Right ventricle myocardium inferior (tissue), 1 donor: ENCODE measurements around the gene SPATC1L. TPM values are rescaled to one million over a fixed set of nuclear protein-coding genes. Genes with fewer than 3 reads are reported as not detected.
"Not testable (repeated sequence)": the region's sequence is repeated elsewhere in the genome, so short reads cannot be mapped to it uniquely, and the experiment has no call there.

ENCODE experiments used
- ATAC-seq: fragments of 200-7000 bp; cut with Tn5 transposase; one replicate; pipeline ENCODE4 v1.9.1; 2020; ENCODE audit warnings: mild to moderate bottlenecking, moderate library complexity
- DNase-seq: peaks from one replicate; pipeline ENCODE4 v3.0.0; 2021; ENCODE audit errors: missing footprints
- intact Hi-C: fragments of 100-400 bp; cut with DNase I; formaldehyde crosslinking; loops from one replicate; pipeline ENCODE4 v1.11.0; 2022
- total RNA-seq: library from RNA; stranded (reverse); fragmentation: NEBNext Ultra II Directional; extraction: Animal tissue kit (Norgen Biotek cat#: 25700); gene quantifications from one replicate; pipeline ENCODE4 v1.2.1, GENCODE V29; 2021
- donor health status: DM: no; HTN: yes; CAD: no; lungs with severe emphysema.

Gene SPATC1L
- total RNA-seq, 1 donor from 2014 or later, result 7.7 TPM

DNA sequence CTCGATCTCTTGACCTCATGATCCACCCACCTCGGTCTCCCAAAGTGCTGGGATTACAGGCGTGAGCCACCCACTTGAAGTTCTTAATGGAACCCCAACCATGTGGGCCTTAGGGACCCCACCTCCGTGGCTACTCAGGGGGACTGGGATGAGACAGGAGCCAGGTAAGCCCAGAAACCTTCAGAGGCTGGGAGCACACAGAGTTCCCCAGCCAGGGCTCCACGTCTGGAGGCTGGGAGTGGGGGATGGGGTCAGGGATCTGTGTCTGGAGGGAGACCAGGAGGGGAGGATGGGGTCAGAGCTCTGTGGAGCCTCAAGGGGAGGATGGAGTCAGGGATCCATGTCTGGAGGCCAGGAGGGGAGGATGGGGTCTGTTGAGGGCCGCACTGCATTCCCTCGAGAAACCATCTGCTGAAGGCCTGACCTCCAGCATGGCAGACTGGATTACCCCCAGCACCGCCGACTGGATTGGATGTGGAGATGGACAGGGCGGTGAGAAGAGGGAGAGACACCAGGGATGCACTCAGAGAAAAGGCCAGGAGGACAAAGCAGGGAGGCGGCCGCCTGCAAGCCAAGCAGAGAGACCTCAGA, 26.8 kb downstream of the SPATC1L start:
- intact Hi-C loops, result no loop called here
- no peak for DNase-seq
- ATAC-seq, result no peak

DNA sequence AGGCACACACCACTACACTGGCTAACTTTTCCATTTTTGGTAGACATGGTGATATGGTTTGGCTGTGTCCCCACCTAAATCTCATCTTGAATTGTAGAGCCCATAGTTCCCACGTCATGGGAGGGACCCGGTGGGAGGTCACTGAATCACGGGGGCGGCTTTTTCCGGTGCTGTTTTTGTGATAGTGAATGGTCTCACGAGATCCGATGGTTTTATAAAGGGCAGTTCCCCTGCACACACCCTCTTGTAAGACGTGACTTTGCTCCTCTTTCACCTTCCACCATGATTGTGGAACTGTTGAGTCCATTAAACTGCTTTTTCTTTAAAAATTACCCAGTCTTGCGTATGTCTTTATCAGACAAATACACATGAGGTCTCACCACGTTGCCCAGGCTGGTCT, 27.6 kb downstream of the SPATC1L start:
- intact Hi-C loops, result no loop called here
- ATAC-seq (no peak), DNase-seq (no peak)

DNA sequence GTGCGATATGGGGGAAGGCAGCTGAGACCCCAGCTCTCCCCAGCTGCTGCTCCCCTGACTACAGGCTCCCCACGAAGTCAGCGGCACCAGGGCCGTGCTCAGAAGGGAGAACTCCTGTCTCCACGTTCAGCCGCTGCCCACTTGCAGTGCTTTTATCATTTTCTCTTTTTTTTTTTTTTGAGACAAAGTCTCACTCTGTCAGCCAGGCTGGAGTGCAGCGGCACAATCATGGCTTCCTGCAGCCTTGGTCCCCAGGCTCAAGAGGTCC, 27.9 kb downstream of the SPATC1L start:
- intact Hi-C loops, result no loop called here
- no peak for DNase-seq
- no peak for ATAC-seq

DNA sequence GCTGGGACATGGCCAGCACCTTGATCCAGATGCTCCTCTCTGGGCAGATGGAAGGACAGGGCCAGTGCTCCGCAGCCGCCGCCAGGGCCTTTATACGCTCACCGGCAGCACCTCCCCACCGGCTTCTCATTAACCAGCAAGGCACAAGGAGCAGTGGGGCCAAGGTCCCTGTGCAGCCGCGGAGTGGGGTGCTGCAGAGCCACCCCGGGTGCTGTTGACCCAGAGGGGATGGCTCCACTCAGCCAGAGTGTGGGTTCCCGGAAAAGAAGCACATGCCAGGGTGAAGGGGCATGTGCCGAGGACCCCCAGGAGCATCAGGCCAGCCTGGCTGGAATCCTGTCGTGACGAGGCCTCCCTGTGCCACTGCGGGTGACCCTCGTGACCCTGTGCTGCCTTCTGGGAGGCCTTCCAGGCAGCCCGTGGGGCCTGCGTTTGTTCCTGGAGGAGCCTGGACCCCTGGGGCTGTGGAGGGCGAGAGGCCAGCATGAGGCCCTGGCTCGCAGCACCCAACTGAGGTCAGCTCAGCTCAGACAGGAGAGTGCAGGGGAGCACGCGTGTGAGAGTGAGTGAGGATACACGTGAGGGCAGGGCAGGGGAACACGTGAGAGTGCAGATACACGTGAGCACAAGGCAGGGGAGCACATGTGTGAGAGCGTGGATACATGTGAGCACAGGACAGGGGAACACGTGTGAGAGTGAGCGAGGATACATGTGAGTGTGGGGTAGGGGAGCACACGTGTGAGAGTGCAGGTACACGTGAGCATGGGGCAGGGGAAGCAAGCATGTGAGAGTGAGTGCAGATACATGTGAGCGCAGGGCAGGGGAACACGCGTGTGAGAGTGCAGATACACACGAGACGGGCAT, 28.5 kb downstream of the SPATC1L start, which contains the start of gene FTCD:
Gene FTCD (minus strand): TSS at position 66 of the 864 bp plus-strand sequence. CDS start 56 bp downstream, at position 10.
- DNase-seq (no peak), ATAC-seq (no peak)
- intact Hi-C loops, result no loop called here

DNA sequence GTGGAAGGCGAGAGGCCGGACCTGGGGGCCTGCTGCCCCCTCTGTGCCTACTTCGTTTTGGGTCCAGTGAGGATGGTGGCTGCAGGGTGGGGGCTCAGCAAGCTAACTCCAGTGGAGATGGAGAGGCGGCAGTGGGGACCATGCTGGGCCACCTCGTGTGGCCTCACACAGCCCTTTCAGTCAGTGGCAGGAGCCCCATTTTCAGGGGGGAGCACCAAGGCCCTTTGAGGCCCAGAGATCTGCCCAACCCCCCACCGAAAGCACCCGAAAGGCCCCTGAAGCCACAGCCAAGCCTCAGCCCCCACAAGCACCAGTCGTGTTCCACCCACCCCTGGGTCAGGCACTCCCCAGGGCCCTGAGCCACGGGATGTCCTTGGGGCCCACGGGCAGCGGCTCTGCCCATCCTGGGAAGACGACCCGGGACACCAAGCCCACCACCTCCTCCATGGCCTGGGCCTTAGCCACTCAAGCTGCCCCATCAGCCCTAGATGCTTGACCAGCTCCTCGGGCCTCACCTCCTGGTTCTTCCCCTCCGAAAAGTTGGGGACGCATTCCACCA, 29.2 kb downstream of the SPATC1L start:
- no peak for DNase-seq
- intact Hi-C loops, result no loop called here
- no peak for ATAC-seq

DNA sequence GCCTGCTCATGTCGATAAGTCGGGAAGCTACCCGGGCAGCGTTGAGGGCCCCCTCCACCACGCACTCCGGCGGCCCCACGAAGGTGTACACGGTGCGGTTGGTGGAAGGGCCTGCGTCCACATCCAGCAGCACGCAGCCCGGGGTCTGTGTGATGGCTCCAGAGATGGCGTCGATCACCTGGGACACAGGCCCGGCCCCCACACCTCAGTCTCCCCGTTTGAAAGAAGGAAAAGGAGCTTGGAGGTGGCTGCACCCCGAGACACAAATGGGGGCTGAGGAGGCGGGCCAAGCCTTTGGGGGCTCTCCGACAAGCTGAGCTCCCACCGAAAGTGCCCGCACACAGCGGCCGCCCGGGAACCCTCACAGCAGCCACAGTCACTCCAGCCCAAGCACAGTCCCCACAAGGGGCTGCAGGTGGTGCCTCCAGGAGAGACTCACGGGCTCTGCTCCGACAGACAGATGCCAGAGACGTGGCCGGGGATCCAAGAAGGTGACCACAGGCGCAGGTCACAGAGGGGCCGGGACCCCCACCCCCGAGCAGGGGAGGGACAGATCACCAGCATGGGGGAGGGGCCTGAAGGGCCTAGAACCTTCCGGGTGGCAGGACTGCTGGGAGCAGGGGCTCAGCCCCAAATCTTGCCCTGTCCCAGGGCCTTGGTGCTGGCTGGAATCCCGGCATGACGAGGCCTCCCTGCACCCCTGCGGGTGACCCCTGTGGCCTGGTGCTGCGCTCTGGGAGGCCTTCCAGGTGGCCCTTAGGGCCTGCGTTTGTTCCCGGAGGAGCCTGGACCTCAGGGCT, 29.9 kb downstream of the SPATC1L start:
- intact Hi-C loops, result no loop called here
- DNase-seq, result no peak
- no peak for ATAC-seq

DNA sequence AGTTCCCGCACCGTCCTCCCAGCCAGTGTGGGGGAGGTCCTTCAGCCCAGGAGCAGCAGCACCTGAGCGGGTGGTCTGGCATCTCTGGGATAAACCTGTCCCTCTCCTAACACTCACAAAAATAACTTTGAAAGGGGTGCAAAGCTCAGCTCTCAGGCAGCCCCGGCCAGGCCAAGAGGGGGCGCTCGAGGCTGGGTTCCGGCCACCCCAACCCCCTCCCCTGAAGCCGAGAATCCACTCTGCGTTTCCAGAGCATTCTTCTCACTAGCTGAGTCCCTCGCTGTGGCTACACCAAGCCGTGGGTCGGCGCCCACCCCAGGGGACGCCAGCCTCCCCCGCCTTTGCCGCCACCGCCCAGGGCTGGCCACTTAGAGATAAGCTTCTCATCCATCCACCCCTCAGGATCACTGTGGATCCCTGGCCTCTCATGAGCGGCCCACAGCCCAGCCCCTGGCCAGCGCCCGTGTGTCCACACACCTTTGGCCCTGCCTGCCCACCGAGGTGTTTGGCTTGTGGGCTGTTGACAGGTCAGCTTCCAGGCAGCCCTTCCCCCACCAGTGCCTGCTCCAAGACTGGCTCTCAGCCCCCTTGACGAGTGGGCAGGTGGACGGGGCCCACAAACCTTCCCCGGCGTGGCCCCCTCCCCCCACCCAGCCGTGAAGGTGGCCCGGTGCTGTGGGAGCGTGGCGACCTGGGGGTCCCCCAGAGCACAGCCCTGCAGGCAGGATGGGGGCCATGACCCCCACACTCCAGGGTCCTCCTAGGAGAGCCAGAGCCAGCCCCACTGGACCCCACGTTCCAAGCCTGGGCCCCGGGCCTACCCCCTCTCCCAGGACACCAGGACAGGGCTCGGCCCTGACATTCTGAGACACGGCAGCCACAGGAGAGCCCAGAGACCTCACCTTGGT, 30.8 kb downstream of the SPATC1L start:
- DNase-seq (no peak), ATAC-seq (peak; percentile 59)
- intact Hi-C loops, result no loop called here

DNA sequence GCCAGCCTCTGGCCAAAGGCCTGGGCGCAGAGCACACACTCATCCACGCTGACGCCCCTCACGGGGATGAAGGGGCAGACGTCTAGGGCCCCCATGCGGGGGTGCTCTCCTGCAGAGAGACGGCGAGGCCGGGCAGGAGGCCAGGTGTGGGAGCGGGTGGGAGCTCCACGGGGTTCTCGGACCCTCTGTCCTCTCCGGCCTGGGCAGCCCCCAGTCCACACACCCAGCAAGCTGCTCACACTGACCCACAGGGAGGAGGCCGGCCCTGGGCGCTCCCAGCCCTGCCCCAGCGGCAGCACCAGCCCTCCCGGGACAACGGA, 31.4 kb downstream of the SPATC1L start:
- DNase-seq, result peak; percentile 60
- intact Hi-C loops, result no loop called here
- ATAC-seq, result peak; percentile 24

DNA sequence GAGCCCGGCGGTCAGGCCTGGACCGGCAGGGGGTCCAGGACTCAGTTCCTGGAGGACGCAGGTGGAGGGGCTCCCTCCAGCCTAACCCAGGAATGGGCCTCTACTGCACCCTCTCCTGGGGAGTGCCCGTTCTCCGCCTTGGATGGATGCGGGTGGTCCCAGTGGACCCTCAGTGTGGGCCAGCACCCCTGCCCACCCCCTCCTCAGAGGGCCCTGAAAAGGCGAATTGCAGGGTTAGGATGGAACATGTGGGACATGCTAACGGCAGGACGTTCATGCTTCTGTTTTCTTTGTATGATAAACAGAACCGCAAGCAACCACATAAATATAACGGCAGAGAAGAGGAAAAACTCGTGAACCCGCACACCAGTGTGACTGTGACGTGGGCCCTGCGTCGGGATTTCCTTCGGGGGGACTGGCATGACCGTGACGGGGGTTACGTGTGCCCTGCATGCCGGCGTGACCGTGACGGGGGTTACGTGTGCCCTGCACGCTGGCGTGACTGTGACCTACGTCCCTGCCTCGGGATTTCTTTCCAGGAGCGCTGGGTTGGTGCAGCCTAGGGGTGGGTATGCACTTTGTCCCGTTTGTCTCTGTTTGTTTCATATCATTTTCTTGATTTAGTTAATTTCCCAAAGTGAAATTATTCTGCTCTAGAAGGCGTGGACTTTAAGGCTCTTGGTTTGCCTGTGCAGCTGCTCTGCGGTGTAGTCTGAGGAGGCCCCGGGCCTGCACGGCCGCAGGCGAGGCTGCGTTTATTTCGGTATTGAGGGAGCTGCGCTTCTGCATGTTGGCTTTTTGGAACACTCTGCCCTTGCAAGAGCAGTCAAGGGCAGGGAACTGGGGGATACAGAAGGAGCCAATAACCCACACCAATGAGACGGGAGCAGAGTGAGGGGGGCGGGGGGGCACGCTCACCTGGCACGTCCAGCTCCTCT, 32.0 kb downstream of the SPATC1L start:
- intact Hi-C loops, result no loop called here
- ATAC-seq (peak; percentile 29), DNase-seq (no peak)

DNA sequence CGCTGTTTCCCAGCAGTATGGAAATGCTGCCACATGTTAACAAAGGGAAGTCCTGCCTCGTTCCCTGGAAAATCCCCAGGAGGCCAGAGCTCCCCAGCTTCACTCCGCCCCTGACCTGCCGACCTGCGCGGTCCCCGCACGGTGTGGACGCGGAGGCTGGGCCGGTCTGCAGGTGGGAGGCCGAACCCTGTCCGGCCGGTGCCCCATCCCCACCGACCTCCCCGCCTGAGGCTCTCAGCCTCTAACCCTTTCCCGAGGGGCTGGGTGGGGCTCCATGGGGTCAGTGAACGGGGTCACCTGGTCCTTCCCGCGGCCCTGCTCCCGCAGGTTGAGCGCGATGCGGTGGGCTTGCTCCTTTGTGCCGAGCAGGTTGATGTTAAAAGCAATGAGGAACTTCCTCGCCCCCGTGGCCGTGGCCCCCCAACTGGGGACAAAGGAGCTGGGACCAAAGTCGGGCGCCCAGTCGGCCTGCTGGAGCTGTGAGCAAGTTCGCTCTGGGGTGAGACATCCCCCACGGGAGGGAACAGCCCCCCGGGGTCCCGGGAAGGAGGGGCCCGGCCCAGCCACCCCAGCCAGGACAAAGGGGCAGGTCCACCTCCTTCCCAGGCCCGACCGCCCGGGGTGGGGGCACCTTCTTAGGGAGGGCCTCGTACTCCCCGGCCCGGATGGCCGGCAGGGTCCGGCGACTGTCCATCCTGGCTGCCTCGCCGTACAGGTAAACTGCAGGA, 32.8 kb downstream of the SPATC1L start:
- ATAC-seq (no peak), DNase-seq (peak; percentile 56)
- intact Hi-C loops, result no loop called here

DNA sequence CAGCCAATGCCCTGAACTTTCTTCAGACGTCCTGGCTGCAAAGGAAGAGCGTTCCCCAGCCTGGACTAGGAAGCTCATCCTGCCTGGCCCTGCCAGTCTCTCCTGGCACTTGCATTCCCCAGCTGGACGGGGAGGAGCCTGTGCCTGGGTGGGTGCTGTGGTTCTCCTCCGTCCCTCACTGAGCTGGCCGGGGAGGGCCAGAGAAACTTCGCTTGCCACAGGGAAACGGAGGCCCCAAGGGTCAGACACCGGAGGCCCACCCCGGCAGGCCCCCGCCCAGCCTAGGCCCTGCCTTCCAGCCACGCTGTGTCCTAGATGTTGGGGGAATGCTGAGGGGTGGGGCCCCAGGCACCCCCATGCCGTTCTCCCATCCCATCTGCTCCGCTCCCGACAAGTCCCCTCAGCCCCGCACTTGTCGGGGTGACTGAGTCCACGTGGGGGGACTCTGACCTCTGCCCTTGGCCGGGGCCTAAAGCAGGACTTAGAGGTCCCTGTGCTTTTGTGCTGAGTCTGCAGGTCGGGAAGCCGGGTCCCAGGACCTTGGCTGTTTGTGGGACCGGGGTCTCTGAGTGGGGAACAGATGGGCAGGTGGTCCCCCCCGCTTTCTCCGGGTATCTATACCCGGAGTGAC, 33.7 kb downstream of the SPATC1L start:
- intact Hi-C loops, result no loop called here
- peak; percentile 53 for DNase-seq

DNA sequence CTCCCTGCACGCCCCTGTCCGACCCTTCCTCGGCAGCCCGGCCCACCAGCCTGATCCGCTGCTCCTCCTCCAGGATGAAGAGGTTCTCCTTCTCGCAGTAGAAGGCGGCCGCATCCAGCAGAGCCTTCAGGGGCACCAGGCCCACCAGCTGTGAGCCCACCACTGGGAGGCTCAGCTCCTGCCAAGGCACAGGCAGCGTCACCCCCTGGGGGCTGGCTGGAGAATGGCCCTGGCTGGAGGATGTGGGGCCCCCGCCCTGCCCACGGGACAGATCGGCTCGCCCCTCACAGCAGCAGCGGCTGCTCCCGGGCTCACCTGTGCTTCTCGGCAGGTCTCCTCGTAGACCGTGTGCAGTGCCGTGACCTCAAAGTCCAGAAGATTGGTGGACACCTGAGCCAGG, 34.2 kb downstream of the SPATC1L start:
- DNase-seq (peak; percentile 28), ATAC-seq (no peak)
- intact Hi-C loops, result no loop called here

More for the DNA sequence above, 33.7 kb downstream of the SPATC1L start:
- ATAC-seq, result no peak

DNA sequence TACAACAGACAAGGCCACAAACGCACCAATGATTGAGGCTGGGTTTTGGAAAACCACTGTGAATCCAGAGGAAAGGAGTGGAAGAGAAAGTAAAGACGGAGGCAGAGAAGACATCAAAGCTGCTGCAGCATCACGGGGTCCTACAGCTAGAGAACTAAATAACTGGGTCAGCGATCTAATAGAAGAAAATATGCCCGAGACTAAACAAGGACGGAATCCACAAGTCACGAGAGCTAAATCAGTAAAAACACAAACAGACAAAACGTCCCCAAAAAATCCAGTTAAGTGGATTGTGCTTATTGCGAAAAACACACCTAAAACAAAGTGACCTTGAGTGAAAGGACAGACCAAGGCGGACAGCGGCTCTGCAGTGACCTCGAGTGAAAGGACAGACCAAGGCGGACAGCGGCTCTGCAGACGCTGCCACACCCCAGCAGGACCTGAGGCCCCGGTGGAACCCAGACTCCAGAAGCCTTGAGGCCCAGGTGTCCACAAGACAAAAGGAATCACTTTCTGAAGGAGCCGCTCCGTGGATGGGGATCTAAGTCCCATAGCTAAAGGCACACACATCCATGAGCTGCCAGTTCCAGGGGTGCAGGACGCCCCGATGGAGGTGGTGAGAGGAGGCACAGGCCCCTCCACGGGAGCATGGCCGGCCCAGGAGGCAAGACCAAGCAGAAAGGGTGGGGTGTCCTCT, 34.9 kb downstream of the SPATC1L start:
- ATAC-seq (no peak), DNase-seq (peak; percentile 26)
- intact Hi-C loops, result no loop called here

DNA sequence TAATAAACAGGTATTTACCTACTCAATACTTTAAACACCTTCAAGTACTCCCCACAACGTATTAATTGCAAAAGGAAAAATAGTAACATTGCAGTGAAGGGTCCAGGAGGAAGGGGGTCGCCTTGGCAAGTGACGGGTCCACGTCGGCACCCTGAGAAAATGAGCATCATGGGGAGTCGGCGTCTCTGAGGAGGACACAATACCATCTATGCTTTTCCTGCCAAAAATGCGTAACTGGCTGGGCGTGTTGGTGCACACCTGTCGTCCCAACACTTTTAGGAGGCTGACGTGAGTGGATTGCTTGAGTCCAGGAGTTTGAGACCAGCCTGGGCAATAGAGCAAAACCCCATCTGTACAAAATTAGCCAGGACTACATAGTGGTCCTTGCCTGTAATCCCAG, 36.2 kb downstream of the SPATC1L start:
- DNase-seq (no peak), ATAC-seq (no peak)
- intact Hi-C loops, result no loop called here

DNA sequence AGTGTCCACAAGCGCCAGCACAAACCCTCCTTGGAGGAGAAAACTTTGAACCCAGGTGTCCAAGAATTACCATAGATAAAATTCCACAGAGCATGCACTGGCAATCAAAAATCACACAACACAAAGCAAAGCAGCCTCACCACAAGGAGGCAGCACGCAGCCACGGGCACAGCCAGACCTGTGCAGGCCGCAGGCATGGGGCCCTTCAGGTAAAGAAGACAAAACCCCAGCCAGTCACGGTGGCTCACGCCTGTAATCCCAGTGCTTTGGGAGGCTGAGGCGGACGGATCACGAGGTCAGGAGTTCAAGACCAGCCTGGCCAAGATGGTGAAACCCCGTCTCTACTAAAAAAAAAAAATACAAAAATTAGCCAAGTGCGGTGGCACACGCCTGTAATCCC, 36.8 kb downstream of the SPATC1L start:
- not testable (repeated sequence) for ATAC-seq
- intact Hi-C loops, result loop anchor here (1.0 kb wide), 1 partner anchor 109 kb away; no protein-coding TSS in a partner anchor
- DNase-seq, result peak; percentile 67

DNA sequence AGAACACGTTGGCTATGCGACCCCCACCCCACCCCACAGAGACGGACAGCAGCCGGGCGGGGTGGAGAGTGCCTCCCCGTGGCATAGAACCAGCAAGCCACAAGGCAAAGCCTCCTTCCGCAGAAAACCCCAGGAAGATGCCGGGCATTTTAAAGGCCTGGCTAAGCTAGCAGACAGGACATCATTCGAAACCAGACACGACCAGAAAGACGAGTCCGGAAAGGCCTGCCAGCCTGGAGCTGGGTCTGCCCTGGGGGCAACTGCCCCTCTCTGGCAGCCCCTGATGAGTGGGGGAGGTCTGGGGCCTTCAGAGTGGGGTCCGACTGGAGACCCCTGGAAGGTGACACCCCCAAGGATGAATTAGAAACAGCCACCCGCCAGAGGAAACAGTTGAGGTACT, 37.4 kb downstream of the SPATC1L start:
- intact Hi-C loops, result loop anchor here (1.0 kb wide), 1 partner anchor 109 kb away; no protein-coding TSS in a partner anchor
- ATAC-seq (no peak), DNase-seq (no peak)
